Measurements from ENCODE around the gene HDAC6.

HDAC6 gene

GRCh38 chrX:48831136-48831908 lies 29.5 kb downstream of the HDAC6 start:
- no peak for TF ChIP-seq CTCF (IDR thresholded peaks at IDR 0.05; ENCODE audit: low read length, missing control alignments)
- H3K4me3 ChIP-seq (replicated peaks; ENCODE audit: low read depth, low read length): no peak overlapping the region
- DNase-seq (ENCODE audit: low read depth): no peak

- no peak for DNase-seq (ENCODE audit: low read depth)
- H3K4me3 ChIP-seq (replicated peaks; ENCODE audit: low read depth, low read length): no peak overlapping the region
- no peak for TF ChIP-seq CTCF (IDR thresholded peaks at IDR 0.05; ENCODE audit: low read length, missing control alignments)
Observed at GRCh38 chrX:48831909-48832291, 30.0 kb downstream of the HDAC6 start.

- no peak for TF ChIP-seq CTCF (IDR thresholded peaks at IDR 0.05; ENCODE audit: low read length, missing control alignments)
- no peak overlapping the region for H3K4me3 ChIP-seq (replicated peaks; ENCODE audit: low read depth, low read length)
- DNase-seq (ENCODE audit: low read depth): no peak
Observed at GRCh38 chrX:48833542-48834138, 31.8 kb downstream of the HDAC6 start.

- H3K4me3 ChIP-seq (replicated peaks; ENCODE audit: low read depth, low read length): no peak overlapping the region
- no peak for DNase-seq (ENCODE audit: low read depth)
- TF ChIP-seq CTCF (IDR thresholded peaks at IDR 0.05; ENCODE audit: low read length, missing control alignments): no peak
Observed at GRCh38 chrX:48834383-48834709, 32.5 kb downstream of the HDAC6 start.

GRCh38 chrX:48835524-48836329 lies 33.9 kb downstream of the HDAC6 start, which contains the start of gene PCSK1N:
PCSK1N (minus strand) TSS chrX:48835610; CDS start chrX:48835532, 78 bp downstream.
- TF ChIP-seq CTCF (IDR thresholded peaks at IDR 0.05; ENCODE audit: low read length, missing control alignments): no peak
- DNase-seq (ENCODE audit: low read depth): no peak
- H3K4me3 ChIP-seq (replicated peaks; ENCODE audit: low read depth, low read length): no peak within 1 kb of the TSS

GRCh38 chrX:48839686-48840085 lies 37.8 kb downstream of the HDAC6 start:
- no peak for TF ChIP-seq CTCF (IDR thresholded peaks at IDR 0.05; ENCODE audit: low read length, missing control alignments)
- no peak overlapping the region for H3K4me3 ChIP-seq (replicated peaks; ENCODE audit: low read depth, low read length)
- no peak for DNase-seq (ENCODE audit: low read depth)
